ENCODE results near the gene PPP6R2.

Gene PPP6R2, protein sequence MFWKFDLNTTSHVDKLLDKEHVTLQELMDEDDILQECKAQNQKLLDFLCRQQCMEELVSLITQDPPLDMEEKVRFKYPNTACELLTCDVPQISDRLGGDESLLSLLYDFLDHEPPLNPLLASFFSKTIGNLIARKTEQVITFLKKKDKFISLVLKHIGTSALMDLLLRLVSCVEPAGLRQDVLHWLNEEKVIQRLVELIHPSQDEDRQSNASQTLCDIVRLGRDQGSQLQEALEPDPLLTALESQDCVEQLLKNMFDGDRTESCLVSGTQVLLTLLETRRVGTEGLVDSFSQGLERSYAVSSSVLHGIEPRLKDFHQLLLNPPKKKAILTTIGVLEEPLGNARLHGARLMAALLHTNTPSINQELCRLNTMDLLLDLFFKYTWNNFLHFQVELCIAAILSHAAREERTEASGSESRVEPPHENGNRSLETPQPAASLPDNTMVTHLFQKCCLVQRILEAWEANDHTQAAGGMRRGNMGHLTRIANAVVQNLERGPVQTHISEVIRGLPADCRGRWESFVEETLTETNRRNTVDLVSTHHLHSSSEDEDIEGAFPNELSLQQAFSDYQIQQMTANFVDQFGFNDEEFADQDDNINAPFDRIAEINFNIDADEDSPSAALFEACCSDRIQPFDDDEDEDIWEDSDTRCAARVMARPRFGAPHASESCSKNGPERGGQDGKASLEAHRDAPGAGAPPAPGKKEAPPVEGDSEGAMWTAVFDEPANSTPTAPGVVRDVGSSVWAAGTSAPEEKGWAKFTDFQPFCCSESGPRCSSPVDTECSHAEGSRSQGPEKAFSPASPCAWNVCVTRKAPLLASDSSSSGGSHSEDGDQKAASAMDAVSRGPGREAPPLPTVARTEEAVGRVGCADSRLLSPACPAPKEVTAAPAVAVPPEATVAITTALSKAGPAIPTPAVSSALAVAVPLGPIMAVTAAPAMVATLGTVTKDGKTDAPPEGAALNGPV

DNA sequence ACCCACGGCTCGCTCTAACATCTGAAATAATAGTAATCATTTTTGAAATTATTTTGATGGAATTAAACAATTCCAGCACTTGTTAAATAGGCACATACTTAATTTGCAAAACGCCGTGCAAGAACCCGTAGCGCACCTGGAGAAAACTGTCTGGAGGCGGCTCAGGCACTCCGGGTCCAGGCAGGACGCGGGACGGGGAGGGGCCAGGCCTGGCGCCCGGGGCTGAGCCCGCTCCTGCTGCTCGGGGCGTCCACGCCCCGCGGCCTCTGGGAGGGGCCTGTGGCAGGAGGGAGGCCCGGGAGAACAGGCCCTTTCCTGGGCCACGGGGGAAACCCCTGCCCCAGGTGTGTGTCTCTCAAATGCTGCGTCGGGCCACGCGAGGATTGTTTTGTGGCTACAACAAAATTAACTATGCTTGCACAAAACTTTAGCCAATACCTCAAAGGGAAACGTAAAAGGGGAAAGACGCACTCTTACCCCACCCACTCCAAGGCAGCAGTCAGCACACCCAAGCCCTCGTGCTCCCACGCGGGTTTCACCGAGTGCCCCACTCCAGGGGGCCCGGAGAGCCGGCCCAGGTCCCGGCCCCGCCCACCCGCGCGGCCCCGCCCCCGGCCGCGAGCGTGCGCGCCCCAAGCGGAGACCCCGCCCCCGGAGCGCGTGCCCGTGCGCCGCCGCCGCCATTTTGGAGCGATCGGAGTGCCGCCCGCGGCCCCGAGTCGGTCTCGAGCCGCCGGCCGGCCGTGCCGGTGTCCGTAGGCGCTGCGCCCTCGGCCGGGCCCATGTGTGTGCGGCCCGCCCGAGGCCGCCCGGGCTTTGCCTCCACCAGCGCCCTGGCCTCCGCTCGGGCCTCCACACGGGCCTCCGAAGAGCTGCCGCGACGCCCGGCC, at the start of gene PPP6R2:
Gene PPP6R2 (plus strand): TSS at position 677 of the 890 bp plus-strand sequence. CDS start 50,582 bp downstream, outside the sequence.
- peak; percentile 84 for DNase-seq

DNA sequence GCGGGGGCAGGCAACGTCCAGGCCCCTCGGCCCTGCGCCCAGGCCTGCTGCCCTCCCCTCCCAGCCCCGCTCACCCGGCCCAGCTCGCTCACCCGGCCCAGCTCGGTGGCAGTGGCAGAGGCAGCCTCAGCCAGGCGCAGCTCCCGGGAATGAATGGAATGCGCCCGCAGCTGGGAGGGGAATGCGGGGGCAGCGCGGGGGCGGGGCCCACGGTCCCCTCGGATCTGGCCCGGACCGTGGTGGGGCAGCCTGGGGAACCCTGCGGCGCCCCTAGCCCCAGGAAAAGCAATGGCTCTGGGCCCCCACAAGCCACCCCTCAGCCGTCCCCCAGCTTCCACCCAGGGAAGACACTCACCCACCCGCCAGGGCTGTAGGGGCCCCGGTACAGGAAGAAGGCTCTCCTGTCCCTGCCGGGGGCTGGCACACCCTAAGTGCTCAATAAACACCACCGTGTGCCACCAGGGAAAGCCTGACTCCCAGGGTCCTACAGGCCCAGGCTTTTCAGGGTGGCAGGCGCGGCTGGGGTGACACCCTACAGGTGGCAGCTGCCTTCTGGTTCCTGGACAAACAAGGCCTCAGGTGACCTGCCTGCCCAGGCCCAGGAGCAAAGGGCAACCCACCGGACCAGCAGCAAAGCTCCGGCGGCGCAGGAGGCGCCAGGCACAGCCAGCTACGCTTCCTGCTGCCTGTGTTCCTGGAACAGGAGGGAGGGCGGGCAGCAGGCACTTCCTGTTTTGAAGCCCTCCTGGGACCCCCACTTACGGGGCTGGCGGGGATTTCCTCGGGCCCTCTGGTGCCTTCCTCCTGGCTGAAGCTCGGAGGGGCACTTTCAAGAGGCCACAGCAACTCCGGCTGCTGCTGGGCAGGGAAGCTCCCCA, 49.4 kb upstream of the PPP6R2 start:
- peak; percentile 95 for DNase-seq

DNA sequence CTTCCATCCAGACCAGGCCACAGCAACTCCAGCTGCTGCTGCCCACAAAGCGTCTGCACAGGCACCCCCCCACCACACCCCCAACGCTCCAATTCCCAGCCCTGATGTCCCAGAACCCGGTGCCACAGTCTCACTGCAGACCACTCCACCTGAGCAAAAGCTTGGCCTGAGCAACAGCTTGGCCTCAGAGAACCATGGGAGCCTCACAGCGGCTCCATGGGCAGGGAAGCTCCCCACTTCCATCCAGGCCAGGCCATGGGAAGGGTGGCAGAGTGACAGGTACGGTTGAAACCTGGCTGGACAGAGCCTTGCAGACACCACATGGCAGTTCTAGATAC, 48.8 kb upstream of the PPP6R2 start:
- DNase-seq = no peak

DNA sequence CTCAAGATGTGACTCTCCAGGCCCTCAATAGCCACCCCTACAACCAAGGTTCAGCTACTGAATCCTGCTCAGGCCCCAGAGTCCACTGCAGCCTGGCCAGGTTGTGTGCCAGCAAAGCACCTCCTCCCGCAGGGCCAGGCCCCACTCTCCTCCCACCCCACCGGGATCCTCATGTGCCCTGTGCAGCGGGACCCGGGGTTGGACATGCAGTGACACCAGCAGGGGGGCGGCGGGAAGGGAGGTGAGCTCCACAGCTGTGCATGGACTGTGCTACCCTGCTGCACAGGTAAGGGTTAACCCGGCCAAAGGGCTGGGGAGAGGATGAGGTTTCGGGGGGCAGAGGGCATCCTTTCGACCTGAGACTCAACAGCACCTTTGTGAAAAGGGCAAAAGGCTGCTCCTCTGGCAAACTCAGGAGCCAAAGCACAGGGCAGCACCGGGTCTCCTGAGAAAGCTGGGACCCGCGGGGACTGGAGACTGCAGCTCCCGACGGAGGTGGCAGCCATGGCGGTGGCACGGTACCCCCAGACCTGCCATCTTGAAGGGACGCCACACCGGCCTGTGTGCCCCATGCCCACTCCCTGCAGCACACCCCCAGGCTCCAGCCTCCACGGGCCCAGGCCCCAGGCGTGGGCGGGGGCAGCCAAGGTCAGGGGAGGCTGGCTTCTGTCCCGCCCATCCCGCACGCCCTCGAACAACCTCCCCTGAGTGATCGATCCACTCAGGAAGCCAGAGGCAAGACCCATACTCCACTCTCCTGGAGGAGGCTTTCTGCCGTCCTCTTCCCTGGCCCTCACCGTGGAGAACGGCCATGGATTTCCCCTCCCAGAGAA, 46.3 kb upstream of the PPP6R2 start:
- no peak for DNase-seq

DNA sequence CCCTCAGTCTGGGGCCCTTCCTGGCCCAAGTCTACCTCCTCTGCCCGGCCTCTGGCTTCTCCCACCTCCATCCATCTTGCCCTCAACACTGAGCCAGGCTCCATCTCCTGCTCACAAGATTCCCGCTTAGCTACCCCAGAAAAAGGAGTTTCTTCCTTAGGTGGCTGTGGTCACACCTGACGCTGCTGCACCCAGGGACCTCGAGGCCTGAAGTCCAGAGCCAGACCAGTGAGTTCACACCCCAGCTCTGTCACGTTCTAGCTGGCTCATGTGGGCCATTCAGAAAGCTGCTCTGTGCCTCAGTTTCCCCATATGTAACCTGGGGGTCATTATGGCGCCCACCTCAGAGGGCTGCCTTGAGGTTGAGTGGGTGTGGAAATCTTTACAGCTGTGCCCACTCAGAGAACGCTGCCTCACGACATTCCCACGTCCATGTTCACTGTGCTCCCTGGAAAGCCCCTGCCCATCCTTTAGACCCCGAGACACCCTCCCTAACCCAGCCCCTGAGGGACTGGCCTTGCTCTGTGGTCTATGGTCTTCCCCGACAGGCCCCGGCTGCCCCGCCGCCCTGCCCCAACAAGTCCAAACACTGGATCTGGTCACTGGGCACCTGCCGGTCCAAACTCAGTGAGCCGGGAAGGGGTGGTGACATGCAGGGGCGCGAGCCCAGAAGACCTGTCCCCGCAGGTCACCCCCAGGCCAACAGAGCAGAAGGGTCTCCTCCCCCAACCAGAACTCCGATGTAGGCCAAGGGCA, 45.4 kb upstream of the PPP6R2 start:
- DNase-seq = no peak

DNA sequence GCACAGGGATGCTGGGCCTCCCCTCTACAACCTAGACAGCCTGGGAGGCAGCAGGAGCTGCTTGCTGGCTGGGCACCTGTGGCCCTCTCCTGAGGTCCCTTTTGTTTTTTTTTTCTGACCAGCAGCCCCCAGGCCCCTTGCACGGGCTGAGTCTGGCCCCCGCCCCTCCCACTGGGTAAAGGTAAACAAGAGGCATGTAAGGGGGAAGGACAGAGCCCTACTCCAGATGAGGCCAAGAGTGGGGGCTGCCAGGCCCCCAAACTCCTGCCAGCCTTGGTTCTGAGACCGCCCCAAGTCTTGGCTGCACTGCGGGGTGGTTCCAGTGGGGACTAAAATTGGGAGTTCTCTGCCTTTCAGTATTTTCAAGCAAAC, 44.9 kb upstream of the PPP6R2 start:
- DNase-seq = no peak

DNA sequence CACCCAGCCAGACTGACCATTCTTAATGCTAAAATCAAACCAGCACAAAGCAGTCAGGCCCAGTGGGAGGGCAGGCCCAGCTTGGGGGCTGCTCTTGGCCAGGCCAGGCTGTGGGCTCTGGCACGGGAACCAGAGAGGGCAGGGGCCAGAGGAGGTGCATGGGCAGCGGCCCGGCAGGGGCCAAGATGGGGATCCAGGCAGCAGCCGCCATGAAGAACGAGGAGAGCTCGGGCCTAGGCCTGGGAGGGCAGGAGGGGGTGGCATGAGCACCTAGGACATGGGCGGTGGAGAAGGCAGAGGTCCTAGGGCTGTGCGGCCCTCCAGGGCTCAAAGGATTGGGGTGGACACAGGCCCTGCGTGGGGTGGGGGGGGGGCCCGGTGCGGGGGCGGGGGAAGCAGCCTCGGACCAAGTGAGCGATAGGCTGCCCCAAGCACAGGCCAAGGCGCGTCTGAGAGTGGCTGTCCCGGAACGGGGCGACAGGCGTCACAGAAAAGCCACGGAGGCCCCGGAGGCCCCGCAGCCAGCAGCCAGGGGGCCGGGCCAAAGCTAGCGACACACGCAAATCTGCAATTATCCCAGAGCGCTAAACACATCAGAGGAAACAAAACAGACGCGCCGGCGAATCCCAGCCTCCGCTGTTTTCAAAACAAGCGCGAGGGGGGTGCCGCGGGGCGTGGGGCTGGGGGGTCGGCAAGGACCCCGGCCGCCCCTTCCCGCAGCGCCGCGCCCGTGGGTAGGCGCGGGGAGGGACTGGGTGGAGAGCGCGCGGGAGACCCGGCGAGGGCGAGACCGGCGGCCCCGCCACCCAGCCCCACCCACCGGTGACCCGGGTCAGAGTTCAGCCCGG, 44.0 kb upstream of the PPP6R2 start:
- no peak for DNase-seq

DNA sequence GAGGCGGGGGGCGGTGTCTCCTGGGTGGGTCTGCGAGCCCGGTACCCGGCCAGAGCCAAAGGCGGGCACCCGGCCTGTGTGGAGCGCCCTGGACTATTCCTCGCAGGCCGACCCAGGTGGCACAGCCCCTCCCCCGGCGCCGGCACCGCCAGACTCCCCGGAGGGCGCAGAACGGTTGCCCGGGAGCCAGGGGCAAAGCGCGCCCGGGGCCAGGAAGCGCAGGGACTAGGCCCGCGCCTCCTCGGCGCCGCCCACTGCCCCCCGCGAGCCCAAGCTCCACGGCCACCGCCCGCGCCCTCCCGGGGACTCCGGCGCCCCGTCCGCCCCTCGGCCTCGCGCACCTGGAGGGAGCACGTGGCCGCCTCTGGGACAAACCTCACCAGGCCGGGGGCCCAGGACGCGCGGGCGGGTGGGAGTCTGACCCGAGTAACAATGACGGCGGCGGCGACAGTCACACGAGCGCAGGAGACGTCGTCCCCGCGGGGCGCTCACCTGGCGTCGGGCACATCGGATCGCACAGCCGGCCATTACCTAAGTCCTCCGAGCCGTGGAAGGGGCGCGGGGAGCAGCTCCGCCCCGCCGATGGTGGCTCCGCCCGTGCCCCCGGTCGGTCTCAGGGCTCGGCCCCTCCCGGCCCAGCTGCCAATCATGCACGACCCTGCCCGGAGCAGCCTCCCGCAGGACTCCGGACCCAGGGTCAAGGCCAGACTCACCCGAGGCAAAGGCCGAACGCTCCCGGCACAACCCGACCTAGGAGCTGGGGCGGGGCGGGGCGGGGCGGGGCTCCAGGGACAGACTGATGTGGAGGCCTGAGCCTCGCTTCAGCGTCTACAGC, 43.1 kb upstream of the PPP6R2 start:
- DNase-seq = peak; percentile 91

DNA sequence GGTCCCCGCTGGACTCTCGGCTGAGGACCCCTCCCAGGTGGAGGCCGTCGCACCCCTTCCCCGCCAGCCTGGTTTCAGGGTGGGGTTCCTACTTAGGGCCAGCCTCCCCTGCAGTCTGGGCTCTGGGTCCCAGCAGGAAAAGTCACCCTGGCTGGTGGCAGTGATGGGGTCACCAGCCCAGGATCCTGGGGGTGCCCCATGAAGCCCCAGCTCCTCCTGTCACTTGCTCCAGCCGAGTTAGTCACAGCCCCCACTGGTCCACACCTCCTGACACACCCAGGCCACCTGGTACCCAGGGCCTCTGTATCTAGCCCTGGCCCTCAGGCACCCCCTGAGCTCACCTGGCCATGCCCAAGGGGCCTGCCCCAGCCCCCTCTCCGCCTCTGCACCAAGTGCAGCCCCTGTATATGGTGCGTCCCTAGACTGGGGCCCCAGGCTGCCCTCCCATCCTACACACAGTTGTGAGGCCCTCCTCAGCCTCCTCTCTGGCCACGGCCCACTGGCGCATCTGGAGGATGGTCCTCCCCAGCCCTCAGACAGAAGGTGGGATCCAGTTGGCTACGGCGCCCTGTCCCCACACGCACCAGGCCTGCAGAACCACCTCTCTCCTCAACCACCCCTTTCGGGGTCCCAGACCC, 42.4 kb upstream of the PPP6R2 start:
- no peak for DNase-seq

DNA sequence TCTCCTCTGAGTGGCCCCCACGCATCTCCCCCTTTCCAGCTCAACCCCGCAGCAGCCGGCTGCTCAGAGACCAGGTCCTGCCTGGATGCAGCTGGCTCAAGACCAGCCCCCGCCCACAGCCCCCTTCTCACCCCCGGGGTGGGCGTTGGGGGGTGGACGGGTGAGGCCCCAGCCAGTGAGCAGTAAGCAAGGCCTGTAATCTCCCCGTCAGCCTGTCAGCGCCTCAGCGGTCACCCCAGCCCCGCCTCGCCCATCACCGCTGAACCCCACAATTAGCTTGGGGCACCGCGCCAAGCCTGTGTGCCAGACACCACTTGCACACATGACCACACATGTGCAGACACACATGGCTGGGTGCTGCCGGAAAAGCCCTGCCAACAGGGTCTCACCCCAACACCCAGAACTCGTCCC, 41.5 kb upstream of the PPP6R2 start:
- DNase-seq = no peak

DNA sequence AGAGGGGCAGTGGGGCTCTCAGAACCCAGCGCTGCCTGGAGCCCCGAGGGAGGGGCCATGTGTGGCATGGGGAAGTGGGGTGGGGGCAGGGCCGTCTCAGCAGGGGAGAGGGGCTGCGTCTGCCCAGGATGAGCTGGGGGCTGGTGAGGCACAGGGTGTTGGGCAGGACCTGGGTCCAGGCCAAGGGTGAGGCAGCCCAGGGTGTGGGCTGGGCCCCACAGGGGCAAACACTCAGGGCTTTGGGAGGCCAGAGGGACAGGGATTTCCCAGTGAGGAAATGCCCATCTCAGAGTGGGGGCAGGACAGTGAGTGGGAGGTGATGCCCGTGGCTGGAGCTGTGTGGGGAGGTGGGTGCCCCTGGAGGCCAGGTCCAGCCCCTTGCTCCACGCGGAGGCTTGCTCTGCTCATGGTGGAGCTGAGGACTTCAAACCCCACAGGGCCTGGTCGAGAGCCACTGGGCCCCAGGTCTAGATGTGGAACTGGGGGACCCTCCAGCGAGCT, 41.0 kb upstream of the PPP6R2 start:
- DNase-seq = no peak

DNA sequence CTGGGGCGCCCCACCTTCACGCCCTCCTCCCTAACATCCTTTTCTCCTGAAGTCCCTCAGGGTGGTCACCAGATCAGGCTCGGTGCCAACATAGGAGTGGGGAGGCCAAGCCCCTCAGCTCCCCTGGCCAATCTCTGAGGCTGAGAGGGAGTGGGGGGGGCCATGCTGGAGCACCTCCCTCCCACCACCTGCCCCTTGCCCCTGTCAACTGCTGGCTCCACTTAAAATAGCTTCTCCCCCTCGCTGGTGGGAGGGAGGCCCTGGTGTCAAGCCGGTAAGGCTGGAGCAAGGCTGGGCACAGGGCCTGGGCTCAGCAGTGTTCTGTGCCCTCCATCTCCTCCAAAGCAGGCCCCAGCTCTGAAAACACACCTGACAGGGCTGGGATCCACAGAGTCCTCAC, 40.6 kb upstream of the PPP6R2 start:
- DNase-seq = no peak

DNA sequence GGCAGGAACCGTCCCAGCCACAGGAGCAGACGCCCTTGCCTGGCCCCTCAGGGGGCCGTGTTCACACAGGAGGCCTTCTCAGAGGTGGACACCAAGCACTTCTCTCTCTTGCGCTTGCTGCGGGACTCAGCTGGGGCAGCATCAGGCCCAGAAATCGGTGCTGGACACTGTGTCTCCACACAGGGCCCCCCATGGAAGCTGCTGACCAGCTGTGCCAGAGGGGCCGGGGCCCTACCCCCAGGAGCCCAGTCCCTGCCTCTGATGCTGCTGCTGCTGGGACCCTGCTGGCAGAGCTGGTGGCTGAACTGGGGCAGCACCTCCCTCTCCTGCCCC, 39.6 kb upstream of the PPP6R2 start:
- DNase-seq = no peak

DNA sequence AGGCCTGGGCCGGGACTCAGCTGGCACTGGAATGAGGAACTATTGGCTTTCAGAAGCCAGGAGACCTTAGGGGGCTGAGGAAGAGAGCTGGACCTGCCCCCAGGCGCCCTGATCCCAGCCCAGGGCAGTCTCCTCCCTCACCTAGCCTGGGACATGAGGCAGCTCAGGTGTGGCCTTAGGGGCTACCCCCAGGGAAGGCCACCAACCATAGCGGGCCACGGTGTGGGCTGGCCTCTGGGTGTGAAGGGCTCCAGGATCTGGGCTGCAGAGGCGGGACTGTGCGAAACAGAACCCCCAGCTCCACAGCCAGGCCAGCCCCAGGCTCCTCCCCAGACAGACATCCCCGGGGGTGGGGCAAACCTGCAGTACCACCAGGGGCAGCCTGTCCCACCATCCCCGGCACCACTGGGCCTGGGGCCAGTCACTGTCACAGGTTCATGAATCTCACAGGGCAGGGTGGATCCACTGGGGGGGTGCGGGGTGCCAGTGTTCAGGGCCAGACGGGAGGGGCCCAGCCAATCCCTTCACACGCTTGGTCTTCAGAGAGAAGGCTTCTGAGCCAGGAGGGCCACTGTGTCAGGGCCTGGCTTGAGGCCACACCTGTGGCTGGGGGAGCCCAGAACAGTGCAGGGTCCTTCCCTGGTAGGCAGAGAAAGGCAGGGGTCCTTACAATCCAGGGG, 39.1 kb upstream of the PPP6R2 start:
- DNase-seq = peak; percentile 92

DNA sequence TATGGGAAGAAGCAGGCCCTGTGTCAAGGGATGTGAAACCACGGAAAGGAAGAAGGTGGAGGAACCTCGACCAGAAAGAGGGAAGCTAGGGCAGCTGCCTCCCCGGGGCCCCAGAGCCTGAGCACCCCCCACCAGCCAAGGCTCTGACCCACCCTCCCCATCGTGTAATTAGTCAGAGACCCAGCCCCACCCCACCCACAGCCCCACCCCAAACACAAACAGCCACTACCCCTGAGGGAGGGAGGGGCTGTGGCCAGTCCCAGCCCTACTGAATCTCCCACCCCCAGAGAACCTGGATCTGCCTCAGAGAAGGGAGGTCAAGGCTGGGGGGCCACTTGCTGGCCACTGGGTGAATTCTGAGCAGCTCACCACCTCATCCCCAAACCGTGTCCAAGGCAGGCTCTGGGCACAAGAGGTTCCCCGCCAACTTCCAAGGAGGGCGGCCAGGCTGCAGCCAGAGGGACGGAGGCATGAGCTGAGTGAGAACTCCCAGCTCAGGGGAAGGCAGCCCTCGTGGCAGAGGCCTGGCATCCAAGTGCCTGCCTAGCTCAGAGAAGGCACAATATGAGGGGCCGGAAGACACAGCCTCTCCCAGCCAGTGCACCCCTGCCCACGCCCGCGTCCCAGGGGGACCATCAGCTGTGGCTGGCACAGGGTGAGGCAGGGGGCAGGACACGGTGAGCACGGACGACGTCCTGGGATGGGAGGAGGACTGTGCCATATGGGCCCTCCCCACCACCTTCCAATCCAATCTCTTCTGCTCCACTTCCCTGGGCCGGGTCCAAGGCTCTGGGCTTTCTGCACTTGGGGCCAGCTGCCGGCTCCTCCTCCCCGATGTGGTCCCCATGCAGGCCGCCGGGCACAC, 38.4 kb upstream of the PPP6R2 start:
- no peak for DNase-seq

DNA sequence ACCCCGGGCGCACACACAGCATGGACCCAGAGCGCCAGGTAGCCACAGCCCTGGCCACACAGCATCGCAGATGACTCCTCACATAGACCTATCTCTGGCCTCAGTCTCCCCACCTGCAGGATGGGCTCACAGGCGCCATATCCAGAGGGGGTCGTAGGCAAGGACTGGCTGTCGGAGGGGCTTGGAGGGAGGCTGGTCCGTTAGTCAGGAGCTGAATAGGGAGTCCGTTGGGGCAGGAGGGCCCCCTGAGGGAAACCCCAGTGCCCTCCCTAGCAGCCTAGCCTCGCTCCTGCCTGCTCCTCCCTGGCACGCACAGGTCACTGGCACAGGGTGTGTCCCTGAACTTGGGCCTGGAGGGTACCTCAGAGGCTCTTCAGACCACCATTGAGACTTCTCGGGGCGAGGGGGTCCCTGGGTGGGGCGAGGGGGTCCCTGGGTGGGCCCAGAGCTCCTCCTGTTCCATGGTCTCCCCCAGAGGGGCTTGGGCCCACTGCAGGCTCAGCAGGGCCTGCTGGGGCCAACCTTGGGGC, 37.7 kb upstream of the PPP6R2 start:
- no peak for DNase-seq
